Stimulated activated CD8-positive, alpha-beta memory T cell treated with anti-CD3 and anti-CD28 coated beads, Interleukin-12 subunit alpha, Interleukin-12 subunit beta, amount 100 ng/mL, for 24 hours (primary cell): Measurements from ENCODE around the gene RAI14.

Experiments used
- DNase-seq: peaks from one replicate; pipeline ENCODE4 v3.0.0-alpha.2; 2020; ENCODE audit errors: extremely low read depth

The RAI14 gene

DNA sequence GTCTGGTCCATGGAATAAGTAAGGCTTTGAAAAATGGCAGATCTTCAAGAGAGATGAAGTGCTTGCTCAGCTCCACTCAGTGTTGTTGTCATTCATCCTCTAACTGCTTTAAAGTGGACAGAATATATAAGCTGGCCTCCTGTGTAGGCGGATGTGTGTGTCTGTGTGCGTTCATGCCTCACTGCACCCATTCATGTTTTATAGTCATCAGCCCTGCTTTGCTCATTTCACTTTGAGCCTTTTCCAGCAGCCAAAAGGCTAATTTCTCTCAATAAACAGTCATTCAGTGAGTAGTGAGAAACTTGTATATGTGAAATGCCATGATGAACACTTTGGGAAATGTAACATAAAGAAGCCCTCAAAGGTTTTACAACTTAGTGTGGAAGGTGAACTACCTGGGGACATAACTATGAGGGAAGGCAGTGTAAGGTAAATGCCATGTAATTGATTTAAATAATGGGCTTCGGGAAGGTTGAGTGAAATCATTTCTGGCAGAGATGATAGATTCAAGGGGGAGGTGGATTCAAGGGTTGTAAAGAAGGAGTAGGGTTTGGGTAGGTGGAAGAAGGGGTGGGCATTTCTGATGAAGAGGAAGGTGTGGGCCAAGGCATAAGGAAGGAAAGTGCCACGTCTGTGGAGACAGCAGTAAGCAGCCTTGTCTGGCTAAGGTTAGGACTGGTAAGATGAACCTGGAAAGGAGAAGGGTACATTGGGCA is 198.5 kb downstream of the RAI14 start:
- DNase-seq, result no peak

DNA sequence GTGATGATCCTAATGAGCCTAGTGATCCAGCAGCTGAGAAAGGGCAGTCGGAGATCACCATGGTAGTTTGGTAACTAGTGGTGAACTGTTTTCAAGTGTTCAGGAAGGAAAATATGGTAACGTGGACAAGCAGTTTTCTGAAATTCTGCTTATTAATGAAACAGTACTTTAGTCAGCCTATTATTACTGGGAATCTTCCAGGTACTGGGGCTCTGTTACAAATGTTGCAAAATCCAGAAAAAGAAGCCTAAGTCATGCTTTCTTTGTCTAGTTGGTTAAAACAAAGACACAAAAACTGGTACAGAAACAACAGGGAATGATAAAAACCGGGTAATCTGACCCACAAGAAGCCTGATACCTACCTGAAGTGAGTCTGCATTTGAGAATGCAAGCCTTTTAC is 201.0 kb downstream of the RAI14 start:
- DNase-seq, result no peak

DNA sequence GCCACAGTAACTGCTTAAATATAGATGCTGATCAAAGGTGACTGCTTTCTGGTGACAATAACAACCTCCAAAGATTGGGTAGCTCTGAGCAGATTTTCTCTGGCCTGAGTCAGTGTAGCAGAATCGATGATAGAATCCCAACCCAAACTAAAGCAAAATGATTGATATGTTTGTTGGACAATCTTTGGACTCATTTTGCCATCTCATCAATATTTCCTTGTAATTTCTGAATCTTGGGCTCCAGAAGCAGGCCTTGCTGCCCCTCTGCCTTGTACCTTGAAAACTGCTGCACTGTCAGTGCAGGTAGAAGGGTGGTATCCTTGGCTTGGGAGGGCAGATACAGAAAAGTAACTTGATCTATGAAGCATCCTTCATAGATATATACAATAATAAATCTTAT is 201.8 kb downstream of the RAI14 start:
- DNase-seq, result no peak

DNA sequence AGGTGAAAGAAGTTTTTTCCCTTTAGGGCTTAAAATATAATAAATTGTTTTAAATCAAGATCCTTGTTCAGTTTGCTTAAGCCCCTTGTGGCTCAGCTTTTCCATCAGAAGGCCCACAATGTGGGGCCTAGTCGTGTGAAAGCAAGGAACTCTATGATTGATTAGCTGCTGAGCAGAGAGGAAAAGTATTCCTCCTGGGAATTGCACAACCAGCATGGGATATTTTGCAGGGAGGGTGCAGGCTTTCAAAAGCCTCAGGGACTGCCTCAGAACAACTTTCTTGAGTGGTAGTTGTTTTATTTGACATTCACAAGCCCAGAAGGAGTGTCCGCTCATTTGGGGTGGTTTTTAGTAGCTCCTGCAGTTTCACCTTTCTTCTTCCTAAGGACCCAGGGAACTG is 202.7 kb downstream of the RAI14 start:
- no peak for DNase-seq

DNA sequence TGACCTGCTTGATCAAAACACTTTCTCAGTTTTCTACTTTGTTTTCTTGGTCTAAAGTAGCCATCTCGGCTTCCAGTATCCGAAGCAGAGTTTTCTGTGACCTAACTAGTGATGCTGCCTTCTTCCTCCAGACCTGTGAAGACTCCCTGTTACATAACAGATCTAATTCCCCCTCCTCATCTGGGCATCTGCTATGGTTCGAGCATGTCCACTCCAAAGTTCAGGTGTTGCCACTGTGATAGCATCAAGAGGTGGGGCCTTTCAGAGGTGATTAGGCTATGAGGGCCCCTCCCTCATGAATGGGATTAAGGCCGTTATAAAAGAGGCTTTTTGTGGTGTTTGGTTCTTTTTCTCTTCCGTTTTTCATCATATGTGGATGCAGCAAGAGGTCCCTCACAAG is 203.1 kb downstream of the RAI14 start:
- no peak for DNase-seq

DNA sequence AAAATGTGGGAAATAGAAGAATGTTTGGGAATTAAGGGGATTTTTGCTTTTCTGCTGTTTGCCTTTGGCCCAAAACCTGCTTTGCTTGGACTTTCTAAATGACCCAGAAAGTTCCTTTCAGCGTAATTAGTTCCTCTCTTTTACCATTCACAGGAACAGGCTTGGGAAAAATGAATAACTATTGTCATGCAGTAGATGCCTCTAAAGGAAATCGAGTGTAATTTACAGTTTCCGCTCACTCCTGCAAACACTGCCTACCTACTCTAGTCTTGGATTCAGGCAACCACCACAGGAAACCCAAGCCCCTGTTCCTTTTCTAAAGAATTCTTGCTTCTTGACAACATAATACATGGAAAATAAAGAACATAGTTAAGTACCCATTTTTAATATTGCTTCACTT is 207.8 kb downstream of the RAI14 start:
- DNase-seq, result no peak

DNA sequence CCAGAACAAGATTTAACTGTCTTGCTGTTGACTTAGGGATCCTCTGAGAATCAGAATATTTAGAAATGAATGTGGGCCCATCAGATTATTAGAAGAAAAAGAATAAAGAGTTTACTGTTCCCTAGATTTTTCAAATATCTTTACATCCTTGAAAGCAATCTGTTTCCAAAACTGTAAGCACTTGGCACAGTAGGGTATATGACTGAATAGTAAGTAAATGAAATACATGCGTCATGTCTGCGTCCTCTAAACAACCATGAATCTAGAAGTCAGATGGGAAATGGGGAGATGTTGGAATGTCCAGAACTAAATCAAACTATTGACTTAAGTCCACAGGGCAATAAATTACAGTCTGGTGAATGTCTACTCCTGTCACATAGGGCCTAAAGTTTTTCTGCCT is 209.0 kb downstream of the RAI14 start:
- no peak for DNase-seq

DNA sequence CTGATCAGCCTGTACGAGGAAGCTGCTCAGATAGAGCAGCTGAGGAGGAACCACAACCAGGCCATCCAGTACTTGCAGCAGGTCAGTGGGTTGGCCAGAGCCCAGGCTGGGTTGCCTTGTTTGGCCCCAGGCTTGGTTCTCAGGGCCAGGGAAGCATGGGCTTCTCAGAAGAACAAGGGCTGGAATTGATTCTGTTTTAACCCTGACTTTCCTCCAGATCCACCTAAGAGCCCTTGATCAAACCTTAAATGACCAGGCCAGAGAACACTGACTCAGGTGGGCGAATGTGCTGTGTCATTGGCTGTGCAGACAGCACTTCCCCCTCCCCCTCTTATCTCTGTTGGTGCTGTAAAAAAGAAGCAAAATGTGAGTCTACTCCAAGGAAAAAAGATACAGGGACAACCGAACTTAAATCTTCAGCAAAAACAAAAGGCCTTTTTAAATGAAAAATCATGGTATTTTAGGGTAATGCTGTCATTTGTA is 210.9 kb downstream of the RAI14 start:
- no peak for DNase-seq

DNA sequence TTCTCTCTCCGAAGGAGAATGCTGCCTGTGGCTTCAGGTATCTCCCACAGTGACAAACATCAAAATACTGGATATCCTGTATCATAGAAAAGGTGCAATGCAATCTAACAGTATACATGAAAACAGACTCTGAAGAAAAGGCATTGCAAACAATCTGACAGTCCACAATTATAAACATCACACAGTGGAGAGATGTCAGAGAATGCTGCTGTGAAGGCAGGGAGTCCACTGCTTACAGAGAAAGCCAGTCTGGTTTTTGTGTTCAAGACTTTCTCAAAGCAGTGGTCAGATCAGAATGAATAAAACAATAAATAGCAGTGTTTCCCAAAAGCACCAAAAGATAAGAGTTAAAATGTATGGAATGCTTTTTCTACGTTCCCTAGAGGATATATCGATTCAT is 211.5 kb downstream of the RAI14 start:
- no peak for DNase-seq

DNA sequence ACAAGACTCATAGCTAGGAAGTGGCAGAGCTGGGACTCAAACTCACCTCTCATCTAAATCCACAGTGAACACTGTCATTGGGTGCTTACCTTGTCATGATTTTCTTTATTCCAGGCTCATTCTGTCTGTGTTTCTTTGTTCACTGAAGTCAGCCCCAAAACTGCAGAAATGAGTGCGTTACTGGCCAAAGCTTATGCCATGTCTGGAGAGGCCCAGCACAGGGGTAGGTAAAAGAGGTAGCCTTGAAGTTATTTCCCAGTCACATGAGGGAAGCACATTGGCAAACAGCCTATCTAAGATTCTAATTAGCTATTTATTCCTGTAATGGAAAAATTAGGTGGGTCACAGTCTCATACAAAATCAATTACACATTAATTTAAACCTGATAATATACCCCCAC is 212.7 kb downstream of the RAI14 start:
- no peak for DNase-seq

DNA sequence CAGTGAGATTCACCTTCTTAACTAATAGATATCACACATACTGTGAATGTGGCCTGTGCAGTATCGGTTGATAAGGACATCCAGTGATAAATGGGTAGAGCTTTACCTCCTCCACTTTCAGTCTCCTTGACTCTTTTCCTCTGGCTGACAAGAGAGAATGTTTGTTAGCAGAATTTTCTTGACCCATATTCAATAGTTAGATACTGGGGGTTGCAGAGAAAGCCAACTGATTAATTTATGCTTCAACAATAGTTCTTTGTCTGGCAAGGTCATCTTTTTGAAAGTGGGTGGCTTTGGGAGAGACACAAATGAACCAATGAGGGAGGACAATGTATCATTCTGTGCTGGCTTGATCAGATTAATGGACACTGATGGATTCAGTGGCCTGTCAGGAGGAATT is 213.1 kb downstream of the RAI14 start:
- DNase-seq, result no peak

DNA sequence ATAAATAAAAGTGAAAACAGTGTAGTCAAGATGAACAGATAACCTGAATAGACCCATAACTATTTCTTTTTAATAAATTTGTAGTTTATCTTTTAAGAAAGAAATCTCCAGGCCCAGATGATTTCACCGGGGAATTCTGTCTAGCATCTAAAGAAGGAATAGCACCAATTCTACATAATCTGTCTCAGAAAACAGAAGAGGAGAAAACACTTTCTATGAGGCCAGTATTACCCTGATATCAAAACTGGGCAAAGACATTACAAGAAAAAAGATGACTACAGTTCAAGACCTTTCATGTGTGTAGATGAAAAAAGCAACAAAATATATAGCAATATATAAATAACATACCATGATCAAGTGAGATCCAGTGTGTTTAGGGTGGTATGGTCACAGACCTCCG is 214.3 kb downstream of the RAI14 start:
- no peak for DNase-seq

DNA sequence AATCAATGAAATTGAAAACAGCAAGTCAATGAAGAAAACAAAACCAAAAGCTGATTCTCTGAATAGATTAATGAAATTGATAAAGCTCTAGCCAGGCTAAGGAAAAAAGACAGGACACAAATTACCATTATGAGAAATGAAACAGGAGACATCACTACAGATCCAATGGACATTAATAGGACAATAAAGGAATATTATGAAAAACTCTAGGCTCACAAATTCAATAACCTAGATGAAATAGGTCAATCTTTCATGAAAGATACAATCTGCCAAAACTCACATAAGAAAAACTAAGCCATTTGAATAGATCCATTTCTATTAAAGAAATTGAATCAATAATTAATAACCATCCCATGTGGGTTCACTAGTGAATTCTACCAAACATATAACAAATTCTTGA is 220.1 kb downstream of the RAI14 start:
- DNase-seq, result no peak

DNA sequence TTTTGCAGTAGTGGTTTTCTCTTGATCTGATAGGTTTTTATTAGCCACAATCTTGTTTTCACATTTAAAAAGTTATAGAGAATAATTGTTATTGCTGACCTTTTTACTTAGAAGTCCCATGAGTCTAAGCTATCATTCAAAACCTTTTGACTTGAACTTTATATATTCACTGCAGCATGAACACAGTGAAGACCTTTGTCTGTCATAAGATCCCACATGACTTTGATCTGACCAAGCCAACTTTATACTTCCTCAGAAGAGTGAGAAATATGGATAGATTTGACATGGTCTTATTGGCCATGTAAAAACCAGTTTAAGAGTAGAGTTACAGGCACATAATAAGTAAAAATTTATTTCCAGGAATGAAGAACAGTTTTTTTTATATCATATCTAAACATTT is 225.1 kb downstream of the RAI14 start:
- no peak for DNase-seq
